NK-92 (cell line): ENCODE data around the gene ZKSCAN3.
A peak's percentile ranks its signal among the peaks of the same experiment; 100 is the strongest.
"Not testable (repeated sequence)": the region's sequence is repeated elsewhere in the genome, so short reads cannot be mapped to it uniquely, and the experiment has no call there.

Experiments
- DNase-seq: peaks from one replicate; lab custom pipeline; 2025; ENCODE audit not compliant: unreplicated experiment; lab: John Stamatoyannopoulos, UW

Gene ZKSCAN3

DNA sequence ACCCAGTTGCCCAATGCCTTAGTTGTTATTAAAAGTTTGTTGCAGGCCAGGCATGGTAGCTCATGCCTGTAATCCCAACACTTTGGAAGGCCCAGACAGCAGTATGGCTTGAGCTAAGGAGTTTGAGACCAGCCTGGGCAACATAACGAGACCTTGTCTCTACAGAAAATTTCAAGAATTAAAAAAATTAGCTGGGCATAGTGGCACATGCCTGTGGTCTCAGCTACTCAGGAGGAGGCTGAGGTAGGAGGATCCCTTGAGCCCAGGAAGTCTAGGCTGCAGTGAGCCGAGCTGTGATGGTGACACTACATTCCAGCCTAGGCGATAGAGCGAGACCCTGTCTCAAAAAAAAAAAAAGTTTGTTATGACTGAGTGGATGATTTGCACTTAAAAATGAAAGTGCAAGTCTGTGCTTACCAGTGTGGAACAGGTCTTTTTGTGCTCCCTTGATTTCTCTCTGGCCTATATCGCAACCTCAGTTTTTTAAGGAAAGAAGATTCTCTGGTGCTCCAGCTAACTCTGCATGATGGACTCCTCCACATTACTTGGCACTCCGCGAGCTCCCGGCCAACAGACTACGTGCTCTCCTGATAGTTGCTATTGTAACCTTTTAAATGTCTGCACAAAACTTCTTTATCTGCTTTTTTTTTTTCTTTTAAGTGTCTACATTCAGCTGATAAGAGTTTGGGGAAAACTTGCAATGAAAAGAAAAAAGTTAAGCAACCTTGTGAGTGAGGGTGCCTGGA, 22.1 kb downstream of the ZKSCAN3 start:
- no peak for DNase-seq

DNA sequence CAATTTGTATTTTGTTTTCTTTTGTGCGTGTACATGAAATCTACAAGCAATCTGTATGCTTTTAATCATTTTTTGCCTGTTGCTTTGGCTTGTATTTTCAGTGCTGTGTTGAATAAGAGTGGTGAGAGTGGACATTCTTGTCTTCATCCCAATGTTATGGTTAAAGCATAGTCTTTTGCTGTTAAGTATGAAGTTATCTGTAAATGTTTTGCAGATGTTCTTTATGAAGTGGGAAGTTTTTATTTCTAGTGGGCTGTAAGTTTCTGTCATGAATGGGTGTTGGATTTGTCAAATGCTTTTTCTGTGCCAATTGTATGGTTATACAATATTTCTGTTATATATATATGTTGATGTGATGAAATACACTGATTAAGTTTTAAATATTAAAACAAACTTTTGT, 24.2 kb downstream of the ZKSCAN3 start:
- DNase-seq = no peak

DNA sequence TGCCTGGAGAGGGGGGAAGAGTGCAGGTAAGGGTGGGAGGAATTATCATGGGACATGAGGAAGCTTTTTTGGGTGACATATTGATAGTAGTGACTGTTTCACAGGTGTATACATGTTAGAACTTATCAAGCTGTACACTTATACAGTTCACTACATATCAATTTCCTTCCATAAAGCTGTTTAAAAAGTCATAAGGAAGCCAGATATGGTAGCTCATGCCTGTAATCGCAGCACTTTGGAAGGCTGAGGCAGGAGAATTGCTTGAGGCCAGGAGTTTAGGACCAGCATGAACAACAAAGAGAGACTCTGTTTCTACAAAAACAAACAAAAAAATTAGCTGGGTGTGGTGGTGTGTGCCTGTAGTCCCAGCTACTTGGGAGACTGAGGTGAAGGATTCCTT, 28.1 kb downstream of the ZKSCAN3 start:
- DNase-seq = no peak

DNA sequence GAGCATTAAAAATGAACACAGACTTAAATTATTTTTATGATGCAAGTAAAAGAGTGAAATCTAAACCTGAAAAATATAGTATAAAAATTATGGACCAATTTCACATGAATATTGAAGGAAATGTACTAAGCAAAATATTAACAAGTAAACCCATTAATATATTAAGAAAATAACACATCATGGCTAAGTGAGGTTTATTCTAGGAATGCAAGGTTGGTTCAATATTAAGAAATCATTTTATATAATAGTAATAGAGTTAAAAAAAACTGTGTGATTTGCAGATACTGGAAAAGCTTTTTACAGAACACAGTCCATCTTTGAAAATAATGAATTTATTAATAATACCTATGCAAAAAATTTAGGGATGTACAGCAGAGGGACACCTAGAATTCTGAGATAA, 28.9 kb downstream of the ZKSCAN3 start:
- DNase-seq = no peak

DNA sequence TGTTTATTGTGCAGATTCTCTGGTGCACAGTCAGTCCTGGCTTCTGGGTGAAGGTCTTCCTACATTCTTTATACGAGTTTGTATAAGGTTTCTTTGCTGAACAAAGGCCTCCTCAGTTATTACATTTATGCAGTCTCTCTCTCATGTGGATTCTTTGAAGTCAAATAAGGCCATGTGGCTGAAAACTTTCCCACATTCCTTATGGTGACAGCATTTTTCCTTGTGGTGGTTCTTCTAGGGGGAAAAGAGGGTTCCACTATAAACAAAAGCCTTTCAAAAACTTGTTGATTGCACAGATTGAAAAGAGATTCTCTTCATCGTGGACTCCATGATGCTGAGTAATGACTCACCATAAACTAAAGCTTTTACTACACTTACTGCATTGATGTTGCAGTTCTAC, 30.6 kb downstream of the ZKSCAN3 start:
- no peak for DNase-seq

DNA sequence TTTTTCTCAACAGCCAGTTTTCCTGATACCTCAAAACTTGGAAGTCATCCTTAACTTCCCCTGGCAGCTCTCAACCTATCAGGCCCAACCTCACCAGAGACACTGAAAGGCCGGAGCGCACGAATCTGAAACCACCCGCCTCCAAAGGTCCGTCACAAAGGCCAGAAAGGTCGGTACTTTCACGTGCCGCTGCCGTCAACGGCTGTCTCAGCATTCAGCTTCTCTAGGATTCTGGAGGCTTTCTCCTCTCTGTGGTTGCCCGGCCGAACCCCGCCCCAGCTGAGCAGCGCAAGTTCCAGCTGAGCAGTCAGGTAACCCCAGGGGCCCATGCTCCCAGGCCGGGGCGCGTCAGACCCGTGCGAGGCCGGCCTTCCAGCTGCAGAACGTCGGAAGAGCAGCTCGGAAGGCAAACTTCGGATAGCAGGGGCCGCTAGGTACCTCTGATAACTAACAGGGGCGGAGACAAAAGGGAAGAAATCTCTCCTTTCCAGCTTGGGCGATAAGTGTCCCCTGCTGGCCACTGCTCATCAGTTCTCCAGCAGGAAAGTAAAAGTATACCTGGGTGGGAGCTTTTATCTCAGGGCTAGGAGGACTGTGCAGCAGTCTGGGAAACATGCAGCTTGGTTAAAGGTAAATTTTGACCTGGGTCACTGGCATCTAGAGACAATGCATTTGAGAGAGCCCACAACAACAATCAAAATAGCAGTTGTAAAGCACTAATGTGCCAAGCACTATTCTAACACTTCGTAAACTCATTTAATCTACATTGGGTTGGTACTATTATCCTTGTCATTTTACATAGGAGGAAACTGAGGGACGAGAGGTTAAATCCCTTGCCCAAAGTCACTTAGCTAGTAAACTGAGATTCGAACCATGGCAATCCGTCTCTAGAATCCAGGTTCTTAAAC, 33.7 kb downstream of the ZKSCAN3 start:
- DNase-seq = no peak

DNA sequence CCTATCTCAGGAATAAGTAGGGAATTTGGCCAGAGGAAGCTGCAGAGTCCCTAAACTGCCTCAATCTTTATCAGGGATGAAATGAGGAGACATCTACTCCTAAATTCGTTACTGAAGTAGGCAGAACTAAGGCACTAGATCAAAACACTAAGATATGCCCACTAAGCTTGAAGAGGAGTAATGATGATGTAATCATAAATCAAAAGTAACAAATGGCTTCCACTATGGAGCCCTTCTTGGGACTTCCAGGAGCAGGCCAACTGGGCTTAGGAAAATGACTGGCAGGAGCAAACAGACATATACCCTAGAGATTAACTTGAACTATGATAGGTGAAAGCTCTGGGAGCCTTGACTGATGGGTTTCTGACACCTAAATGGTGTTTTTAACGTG, 34.4 kb downstream of the ZKSCAN3 start:
- DNase-seq = no peak

DNA sequence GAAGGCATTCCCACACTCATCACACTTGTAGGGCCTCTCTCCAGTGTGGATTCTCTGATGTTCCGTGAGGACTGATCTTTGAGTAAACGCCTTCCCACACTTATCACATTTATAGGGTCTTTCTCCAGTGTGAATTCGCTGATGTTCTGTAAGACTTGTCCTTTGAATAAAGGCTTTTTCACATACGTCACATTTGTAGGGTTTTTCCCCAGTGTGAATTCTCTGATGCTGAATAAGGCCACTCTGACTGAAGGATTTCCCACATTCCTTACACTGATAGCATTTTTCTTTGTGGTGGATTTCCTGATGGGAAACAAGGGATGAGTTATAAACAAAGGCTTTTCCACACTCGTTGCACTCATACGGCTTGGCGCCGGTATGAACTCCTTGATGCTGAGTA, 40.9 kb downstream of the ZKSCAN3 start:
- no peak for DNase-seq

DNA sequence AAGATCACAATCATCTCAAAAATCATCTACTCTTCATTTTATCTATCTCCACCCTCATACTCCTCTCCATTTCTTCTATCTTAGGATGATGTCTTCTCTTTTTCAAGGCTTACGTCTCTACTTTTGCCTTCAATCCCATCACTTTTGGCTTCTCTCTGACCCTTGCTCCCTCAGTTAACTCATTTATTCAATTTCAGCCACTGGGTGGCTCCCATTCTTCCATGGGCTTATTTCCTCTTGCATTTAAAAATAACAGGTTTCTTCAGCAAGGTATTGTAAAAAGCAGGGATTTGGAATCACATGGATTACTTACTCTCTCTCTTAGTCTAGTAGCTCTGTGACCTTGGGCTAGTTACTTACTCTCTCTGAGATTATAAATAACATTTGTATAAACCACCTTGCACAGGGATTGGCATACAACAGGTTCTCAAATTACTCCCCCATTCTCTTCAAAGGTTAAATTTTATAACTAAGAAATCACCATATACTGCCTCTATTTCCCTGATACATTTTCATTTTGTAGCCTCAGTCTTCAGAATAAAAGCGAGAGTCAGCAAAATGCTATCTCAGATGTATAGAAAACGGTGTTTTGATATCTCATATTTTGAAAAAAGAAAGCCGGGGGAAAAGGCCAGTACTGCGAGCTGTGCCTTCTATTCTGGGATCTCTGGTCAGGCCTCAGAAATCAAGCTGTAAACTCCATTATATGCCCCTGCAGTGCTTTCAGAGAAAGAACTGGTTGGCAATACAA, 44.3 kb downstream of the ZKSCAN3 start:
- no peak for DNase-seq

DNA sequence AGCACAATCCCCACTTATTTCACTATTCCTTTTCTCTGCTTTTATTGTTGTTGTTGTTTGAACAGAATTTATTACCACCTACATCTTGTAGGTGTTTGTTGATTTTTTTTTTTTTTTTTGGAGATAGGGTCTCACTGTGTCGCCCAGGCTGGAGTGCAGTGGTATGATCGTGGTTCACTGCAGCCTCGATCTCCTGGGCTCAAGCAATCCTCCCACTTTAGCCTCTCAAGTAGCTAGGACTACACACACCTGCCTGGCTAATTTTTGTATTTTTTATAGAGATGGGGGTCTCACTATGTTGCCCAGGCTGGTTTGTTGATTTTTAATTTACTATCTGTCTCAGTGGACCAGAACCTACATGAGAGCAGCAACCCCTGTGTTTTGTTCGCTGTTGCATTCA, 46.2 kb downstream of the ZKSCAN3 start:
- no peak for DNase-seq

DNA sequence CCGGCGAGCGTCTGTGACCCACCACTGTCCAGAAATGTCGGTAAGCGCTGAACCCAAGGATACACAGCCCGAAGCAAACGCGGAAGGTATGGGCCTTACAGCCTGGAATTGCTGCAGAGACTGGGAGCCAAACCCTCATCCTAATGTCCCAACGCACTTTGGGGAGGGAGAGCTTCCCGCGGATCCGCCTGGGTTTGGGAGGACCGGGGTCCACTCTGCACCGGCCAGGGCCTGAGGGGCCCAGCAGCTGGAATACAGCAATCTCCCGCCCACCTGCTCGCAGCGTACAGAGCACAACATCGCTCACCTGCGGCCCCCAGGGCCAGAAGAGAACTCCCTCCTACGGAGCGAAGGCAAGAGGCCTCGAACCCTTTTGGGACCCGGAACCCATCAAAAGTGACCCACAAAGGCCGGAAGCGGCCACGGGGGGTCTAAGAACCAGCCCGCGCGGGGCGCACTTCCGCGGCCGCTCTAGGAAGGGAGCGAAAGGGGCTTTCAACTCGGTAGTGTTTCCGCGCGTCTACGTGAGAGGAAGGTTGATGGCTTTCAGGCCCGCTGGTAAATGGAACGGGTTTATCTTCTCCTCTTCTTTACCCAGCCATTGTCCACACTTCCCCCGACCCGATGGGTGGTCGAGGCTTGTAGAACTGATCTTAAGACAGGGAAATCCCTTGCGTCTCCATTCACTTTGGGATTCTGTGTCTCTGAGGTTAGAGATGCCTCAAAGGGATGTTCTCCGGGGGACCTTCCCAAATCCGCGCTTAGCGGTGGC, 49.8 kb downstream of the ZKSCAN3 start, which contains the start of gene ZSCAN12:
ZSCAN12 (minus strand) TSS at position 398 of the 772 bp plus-strand sequence. CDS start 1,342 bp downstream, outside the sequence.
- peak; percentile 11 for DNase-seq

DNA sequence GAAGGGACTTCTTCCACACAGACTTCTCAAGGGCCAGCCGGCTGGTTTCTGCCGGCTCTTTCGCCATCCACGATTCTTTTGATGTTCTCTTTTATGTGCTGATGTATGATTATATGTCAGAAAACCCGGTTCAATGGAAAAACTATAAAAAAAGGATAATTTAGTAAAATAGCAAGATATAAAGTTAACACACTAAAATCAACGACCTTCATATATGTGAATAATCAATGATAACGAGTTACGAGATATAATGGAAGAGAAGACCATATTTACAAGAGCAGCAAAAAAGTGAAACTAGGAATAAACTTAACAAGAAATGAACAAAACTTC, 50.3 kb downstream of the ZKSCAN3 start:
- no peak for DNase-seq

DNA sequence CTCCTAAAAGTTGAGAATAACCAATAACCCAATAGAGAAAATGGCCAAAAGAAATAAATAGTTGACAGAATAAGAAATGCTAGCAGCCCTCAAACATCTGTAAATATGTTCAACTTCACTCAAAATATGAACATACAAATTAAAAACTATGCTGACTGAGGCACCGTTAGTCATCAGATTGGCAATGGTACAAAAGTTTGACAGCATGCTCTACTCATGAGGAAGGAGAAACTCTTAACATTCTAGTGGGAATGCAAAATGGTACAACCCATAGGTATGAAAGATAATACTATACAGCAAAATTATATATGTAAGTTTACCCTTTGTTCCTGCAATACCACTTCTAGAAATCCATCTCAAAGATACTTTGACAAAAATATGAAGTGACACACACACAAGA, 51.4 kb downstream of the ZKSCAN3 start:
- no peak for DNase-seq

DNA sequence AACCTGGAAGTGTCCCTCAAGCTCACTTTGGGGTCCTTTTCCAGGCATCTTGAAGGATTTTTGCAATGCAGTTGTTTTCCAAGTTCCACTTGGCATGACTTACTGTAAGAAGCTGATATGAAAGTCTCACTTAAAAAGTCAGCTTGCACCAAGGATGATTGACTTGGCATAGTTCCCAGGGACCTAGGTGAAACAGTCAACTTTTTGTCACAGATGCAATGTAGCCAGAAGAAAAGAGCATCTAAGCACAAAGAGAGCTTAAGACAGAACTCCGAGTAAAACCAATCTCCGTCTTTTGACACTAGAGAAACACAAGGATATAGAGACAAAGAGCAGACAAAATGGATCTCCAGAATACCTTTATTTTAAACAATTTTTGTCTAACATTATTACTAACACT, 52.5 kb downstream of the ZKSCAN3 start:
- DNase-seq = no peak

DNA sequence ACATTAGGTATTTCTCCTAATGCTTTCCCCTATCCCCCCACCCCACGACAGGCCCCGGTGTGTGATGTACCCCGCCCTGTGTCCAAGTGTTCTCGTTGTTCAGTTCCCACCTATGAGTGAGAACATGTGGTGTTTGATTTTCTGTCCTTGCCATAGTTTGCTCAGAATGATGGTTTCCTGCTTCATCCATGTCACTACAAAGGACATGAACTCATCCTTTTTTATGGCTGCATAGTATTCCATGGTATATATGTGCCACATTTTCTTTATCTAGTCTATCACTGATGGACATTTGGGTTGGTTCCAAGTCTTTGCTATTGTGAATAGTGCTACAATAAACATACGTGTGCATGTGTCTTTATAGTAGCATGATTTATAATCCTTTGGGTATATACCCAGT, 54.2 kb downstream of the ZKSCAN3 start:
- not testable (repeated sequence) for DNase-seq

DNA sequence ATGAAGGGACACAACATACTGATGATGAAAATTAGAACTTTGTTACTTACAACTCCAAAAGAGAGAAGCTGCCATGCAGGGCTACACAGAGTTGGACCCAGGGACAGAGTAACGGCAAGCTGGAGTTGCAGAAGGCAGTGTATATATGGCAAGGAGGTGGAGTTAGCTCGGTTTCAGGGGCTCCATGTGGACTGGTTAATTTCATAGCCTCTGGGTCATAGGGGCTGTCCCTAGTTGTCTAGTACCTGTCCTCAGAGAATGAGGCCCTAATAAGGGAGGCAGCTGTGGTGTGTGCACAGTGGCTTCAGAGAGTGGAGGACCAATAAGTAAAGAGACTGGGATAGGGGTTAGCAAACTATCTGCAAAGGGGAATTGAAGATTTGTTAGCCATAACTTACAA, 57.7 kb downstream of the ZKSCAN3 start:
- DNase-seq = no peak

DNA sequence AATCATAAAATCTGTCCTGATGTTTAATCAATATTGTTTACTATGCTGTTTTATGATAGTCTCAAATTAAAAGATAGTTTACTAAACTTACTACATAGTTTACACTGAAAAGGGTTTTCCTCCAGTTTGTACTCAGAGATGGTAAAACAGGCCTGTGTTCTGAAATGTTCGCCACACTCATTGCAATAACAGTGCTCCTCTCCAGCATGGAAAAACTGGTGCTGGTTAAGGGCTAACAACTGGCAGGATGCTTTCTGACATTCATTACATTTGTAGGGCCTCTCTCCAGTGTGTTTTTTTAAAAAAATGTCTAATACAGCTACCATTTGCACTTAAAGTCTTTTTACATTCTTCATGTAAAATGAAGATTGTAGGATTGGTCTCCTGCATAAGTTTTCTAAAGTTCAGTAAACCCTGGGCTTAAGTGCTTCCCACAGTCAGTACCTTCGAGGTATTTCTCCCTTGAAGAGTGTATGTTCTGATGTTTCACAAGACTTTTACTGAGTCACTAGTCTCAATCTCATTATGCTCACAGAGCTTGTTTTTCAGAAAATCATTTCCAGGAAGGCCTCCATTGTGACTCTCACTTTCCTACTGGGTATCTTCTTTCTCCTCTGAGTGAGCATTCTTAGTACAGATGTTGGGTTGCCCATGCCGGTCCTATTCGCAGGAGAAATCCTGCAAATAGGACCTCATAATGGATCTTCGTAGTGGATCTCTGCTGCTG, 58.5 kb downstream of the ZKSCAN3 start:
- no peak for DNase-seq

DNA sequence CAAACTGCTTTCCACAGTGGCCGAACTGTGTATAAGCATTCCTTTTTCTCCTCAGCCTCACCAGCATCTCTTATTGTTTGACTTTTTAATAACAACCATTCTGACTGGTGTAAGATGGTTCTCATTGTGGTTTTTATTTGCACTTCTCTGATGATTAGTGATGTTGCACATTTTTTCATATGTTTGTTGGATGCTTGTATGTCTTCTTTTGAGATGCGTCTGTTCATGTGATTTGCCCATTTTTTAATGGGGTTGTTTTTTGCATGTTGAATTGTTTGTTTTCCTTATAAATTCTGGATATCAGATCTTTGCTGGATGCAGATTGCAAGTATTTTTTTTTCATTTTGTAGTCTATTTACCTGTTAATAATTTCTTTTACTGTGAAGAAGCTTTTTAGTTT, 61.0 kb downstream of the ZKSCAN3 start:
- no peak for DNase-seq

DNA sequence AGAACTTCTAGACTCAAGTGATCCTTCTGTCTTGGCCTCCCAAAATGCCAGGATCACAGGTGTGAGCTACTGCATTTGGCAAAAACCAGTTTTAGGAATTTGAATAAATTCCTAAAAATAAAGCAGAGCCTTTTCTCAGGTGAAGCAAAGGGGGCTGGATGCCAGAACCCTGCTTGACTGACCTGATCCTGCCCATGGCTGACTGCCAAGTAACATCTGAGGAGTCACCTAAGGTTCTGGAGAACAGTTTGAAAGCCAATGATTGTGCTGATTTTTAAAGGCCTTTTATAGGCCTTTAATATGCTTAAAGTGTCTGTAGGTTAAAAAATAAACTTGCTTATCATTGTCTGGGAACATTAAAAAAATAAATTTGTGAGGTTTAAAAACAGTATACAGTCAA, 63.9 kb downstream of the ZKSCAN3 start:
- no peak for DNase-seq
